ENCODE measurements around the gene GPR89A.
"Not testable (repeated sequence)": the region's sequence is repeated elsewhere in the genome, so short reads cannot be mapped to it uniquely, and the experiment has no call there.

The GPR89A gene

DNA sequence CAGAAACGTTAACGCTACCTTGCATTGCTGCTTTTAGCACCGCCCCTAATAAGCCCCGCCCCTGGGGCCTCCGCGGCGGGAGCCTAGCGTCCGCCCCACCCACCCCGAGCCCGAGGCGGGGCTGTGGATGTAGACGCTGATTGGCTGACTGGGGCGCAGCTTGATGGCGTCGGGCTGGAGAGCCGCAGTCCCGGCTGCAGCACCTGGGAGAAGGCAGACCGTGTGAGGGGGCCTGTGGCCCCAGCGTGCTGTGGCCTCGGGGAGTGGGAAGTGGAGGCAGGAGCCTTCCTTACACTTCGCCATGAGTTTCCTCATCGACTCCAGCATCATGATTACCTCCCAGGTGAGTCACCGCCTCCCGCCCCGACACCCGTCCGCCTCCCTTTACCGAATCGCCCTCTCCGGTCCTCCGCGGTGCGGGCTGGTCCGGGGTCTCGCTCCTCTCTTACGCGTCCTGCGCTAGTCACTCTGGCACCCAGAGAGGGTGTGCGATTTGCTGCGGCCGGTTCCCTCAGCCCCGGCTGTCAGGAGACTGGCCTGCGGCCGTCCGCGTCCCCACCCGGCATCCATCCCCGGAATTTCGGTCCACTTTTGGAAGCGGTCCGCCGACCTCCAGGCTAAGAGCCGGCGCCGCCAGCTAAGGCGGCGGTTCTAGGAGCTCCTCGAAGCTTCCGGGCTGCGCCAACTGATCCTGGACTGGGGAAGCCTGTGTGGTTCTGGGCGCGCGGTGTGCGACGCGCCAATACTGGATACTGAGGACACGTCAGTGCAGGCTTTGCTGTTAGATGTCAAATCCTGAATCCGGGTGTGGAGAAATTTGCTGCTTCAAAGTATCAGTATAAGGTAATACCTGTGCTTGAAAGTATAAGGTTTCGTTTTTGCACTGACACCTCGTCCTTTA lies at the start of gene GPR89A:
Gene GPR89A, plus strand, starts transcription at position 156 of the 901 bp plus-strand sequence. Its CDS starts 146 bp downstream, at position 302.
- H3K4me1 ChIP-seq (ENCODE audit: control insufficient read depth, insufficient read depth, low read length); H3K27me3 ChIP-seq (ENCODE audit: control insufficient read depth, insufficient read depth, low read length); H3K9me3 ChIP-seq (ENCODE audit: control insufficient read depth, low read length); H3K36me3 ChIP-seq (ENCODE audit: control insufficient read depth, insufficient read depth, low read length): not testable (repeated sequence)
- H3K4me3 ChIP-seq (ENCODE audit: low read length), result peak within 1 kb of the TSS; percentile 19
- peak within 1 kb of the TSS; percentile 76 for H3K9ac ChIP-seq (ENCODE audit: low read length)

DNA sequence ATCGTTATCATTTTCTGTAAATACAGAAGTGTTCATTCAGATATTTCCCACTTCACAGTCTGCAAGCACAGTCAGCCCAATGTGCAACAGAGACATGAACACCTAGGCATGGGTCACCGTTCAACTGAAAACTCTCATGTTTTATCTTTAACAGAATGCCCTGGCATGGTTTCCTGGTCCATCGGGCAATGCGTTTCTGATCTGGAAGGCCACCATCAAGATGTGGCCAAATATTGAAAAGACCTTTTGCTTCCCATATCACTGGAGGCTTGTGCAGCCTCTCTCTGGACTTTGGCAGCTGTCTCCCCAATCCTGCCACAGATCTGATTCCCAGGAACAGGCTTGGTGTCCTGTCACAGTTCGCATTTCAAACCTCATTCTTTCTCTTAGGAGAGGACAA lies 21.0 kb upstream of the GPR89A start:
- not testable (repeated sequence) for H3K27me3 ChIP-seq (ENCODE audit: control insufficient read depth, insufficient read depth, low read length); H3K4me1 ChIP-seq (ENCODE audit: control insufficient read depth, insufficient read depth, low read length); H3K4me3 ChIP-seq (ENCODE audit: low read length); H3K36me3 ChIP-seq (ENCODE audit: control insufficient read depth, insufficient read depth, low read length); H3K9ac ChIP-seq (ENCODE audit: low read length); H3K9me3 ChIP-seq (ENCODE audit: control insufficient read depth, low read length)

DNA sequence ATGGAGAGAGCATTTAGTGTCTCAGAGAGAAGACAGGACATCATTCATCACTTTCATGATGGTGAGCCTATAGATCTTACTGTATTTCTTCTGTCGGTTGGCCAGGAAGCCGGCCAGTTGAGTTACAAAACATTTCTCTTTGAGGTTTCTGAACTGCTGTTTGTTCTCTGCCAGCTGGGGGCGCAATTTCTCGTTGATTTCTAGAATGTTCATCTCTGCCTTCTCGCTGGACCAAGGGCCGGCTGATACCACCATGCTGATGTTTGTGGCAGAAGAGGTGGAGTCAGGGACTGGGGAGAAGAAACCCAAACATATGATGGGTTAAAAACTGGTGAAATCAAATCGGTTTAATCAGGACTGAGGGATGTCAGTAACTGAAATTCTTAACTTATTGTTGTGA lies 17.0 kb upstream of the GPR89A start:
- not testable (repeated sequence) for H3K4me1 ChIP-seq (ENCODE audit: control insufficient read depth, insufficient read depth, low read length); H3K4me3 ChIP-seq (ENCODE audit: low read length); H3K9ac ChIP-seq (ENCODE audit: low read length); H3K9me3 ChIP-seq (ENCODE audit: control insufficient read depth, low read length); H3K27me3 ChIP-seq (ENCODE audit: control insufficient read depth, insufficient read depth, low read length); H3K36me3 ChIP-seq (ENCODE audit: control insufficient read depth, insufficient read depth, low read length)

DNA sequence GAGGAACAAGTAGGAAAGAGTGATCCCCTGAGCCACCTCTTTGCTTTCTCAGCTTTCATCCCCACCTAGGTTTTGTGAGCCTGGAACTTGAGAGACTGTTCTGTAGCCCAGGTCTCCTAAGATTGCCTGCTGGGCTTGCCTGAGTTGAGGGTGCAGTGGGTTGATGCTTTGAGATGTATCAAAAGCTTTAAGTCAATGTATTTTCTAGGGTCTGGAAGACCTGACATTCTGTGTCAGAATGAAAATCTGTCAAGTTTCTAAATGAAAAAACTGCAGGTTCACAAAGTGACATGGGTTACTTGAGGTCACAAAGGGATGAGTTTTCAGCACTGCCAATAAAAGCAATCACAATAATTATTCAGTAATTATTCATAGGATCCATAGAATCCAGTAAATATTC lies 15.4 kb upstream of the GPR89A start:
- not testable (repeated sequence) for H3K27me3 ChIP-seq (ENCODE audit: control insufficient read depth, insufficient read depth, low read length); H3K9me3 ChIP-seq (ENCODE audit: control insufficient read depth, low read length); H3K4me3 ChIP-seq (ENCODE audit: low read length); H3K9ac ChIP-seq (ENCODE audit: low read length); H3K36me3 ChIP-seq (ENCODE audit: control insufficient read depth, insufficient read depth, low read length); H3K4me1 ChIP-seq (ENCODE audit: control insufficient read depth, insufficient read depth, low read length)

DNA sequence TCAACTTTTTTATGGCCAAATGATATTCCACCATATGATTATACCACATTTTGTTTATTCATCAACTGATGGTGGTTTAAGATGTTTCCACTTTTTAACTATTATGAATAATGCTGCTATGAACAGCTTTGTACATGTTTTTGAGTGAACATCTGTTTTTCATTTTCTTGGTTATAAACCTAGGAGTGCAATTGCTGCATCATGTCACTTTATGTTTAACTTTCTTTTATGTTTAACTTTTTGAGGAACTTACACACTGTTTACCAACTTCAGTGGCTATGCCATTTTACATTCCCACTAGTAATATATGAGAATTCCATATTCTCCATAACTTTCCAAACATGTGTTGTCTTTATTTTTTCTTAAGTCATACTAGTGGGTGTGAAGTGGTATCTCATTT lies 12.4 kb upstream of the GPR89A start:
- H3K4me1 ChIP-seq (ENCODE audit: control insufficient read depth, insufficient read depth, low read length); H3K9ac ChIP-seq (ENCODE audit: low read length); H3K4me3 ChIP-seq (ENCODE audit: low read length); H3K9me3 ChIP-seq (ENCODE audit: control insufficient read depth, low read length); H3K27me3 ChIP-seq (ENCODE audit: control insufficient read depth, insufficient read depth, low read length); H3K36me3 ChIP-seq (ENCODE audit: control insufficient read depth, insufficient read depth, low read length): not testable (repeated sequence)

DNA sequence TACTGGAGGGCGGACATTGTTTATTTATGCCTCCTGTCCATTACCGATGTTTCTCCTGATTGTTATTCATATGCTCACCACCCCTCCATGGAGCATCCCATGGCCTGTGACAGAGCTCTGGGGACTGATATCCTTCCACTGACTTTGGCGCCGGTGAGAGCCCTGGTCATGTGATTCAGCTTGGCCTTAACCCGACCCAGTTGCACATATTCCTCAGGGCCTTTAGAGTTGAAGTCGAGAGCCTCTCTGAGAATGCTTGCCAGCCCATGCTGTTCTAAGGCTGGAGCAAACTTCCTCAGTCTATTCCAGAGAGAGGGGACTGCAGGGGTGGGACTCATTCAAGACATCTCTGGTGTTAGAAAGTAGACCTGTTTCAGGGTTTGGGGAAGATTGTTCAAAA lies 11.6 kb upstream of the GPR89A start:
- H3K27me3 ChIP-seq (ENCODE audit: control insufficient read depth, insufficient read depth, low read length); H3K36me3 ChIP-seq (ENCODE audit: control insufficient read depth, insufficient read depth, low read length); H3K4me3 ChIP-seq (ENCODE audit: low read length); H3K9me3 ChIP-seq (ENCODE audit: control insufficient read depth, low read length); H3K4me1 ChIP-seq (ENCODE audit: control insufficient read depth, insufficient read depth, low read length); H3K9ac ChIP-seq (ENCODE audit: low read length): not testable (repeated sequence)

DNA sequence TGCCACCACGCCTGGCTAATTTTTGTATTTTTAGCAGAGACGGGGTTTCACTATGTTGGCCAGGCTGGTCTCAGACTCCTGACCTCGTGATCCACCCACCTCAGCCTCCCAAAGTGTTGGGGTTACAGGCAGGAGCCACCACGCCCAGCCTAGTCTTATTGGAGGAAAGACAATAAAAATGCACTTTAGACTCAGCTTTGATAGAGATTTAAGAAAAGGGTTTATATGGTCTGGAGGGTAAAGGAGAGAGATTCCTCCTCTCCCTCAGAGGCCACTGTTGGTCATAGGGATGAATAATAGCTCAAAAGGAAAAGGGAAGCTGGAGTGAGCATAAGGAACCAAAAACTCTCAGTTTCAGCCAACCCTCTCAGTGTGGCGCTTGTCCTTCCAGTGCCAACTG lies 8.4 kb upstream of the GPR89A start:
- H3K4me3 ChIP-seq (ENCODE audit: low read length); H3K9ac ChIP-seq (ENCODE audit: low read length); H3K9me3 ChIP-seq (ENCODE audit: control insufficient read depth, low read length); H3K27me3 ChIP-seq (ENCODE audit: control insufficient read depth, insufficient read depth, low read length); H3K36me3 ChIP-seq (ENCODE audit: control insufficient read depth, insufficient read depth, low read length); H3K4me1 ChIP-seq (ENCODE audit: control insufficient read depth, insufficient read depth, low read length): not testable (repeated sequence)

DNA sequence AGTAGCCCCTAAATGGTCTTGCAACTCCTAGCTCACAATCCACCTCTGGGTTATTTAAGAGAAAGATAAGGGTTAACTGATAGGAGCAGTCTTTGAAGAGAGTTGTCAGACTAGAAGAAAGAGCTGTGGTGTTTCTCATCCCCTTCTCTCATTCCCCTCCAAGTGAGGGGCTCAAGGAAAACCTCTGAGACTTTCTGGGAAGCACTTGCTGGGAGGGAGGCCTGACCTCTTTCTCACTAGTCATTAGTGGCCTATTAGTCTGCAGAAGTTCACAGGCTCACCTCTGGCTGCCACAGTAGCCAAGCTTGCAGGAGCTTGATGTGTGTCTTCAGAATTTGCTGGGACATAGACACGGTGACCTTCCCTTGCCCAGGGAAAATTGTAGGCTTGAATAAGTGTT lies 6.2 kb upstream of the GPR89A start:
- Histone ChIP-seq H3K4me3 (ENCODE audit: low read length) (no peak overlapping the region), H3K36me3 (ENCODE audit: control insufficient read depth, insufficient read depth, low read length) (no peaks in the 10 kb centered on the region), H3K27me3 (ENCODE audit: control insufficient read depth, insufficient read depth, low read length) (no peaks in the 10 kb centered on the region), H3K9ac (ENCODE audit: low read length) (no peak overlapping the region), H3K9me3 (ENCODE audit: control insufficient read depth, low read length) (no peaks in the 10 kb centered on the region), H3K4me1 (ENCODE audit: control insufficient read depth, insufficient read depth, low read length) (no peaks in the 10 kb centered on the region)

DNA sequence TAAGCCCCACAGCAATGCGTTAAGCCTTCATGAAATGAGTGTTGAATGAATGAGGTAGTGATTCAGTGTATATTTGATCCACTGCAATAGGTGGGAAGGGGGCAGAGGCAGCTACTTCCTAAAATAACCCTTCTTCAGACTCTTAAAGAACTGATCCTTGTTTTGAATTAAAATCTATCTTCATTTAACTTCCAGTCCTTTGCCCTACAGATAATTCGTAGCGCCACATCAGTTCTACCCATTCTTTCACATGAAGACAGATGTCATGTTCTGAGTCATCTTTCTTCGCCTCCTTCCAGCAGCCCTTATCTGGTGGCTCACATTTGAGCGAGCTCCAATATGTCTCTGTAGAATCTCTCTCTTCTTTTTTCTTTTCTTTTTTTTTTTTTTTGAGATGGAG lies 948 bp upstream of the GPR89A start:
- not testable (repeated sequence) for H3K27me3 ChIP-seq (ENCODE audit: control insufficient read depth, insufficient read depth, low read length); H3K4me1 ChIP-seq (ENCODE audit: control insufficient read depth, insufficient read depth, low read length); H3K9me3 ChIP-seq (ENCODE audit: control insufficient read depth, low read length); H3K36me3 ChIP-seq (ENCODE audit: control insufficient read depth, insufficient read depth, low read length); H3K9ac ChIP-seq (ENCODE audit: low read length); H3K4me3 ChIP-seq (ENCODE audit: low read length)

DNA sequence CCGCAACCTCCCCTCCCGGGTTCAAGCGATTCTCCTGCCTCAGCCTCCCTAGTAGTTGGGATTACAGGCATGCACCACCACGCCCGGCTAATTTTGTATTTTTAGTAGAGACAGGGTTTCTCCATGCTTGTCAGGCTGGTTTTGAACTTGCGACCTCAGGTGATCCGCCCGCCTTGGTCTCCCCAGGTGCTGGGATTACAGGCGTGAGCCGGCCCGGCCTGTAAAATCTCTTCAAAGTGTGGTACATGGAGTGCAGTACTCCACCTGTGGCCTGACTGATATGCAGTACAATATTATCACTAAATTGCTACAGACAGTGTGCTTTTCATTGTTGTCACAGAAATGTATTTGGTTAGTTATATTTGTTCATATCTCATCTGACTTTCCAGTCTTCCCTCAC lies 499 bp upstream of the GPR89A start:
- not testable (repeated sequence) for H3K36me3 ChIP-seq (ENCODE audit: control insufficient read depth, insufficient read depth, low read length); H3K4me1 ChIP-seq (ENCODE audit: control insufficient read depth, insufficient read depth, low read length); H3K27me3 ChIP-seq (ENCODE audit: control insufficient read depth, insufficient read depth, low read length); H3K9me3 ChIP-seq (ENCODE audit: control insufficient read depth, low read length); H3K9ac ChIP-seq (ENCODE audit: low read length); H3K4me3 ChIP-seq (ENCODE audit: low read length)

DNA sequence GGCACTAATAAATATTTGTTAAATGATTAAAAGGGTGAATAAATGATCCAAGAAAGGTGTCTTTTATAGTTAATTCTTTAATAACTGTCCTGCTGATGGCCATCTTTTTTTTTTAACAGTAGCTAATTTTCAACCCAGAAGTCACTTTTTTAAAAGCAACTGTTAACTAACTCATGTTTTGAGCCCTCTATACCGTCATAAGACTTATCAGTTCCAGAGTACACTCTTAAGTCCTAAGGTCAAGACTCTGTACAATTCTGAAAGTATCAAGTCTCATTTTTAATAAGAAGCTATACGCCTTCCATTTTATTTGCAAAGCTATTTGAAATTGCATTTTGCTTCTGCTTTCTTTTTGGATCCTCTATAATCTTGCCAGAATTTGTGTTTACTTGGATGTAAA lies 3.0 kb downstream of the GPR89A start:
- H3K27me3 ChIP-seq (ENCODE audit: control insufficient read depth, insufficient read depth, low read length); H3K36me3 ChIP-seq (ENCODE audit: control insufficient read depth, insufficient read depth, low read length); H3K4me3 ChIP-seq (ENCODE audit: low read length); H3K9ac ChIP-seq (ENCODE audit: low read length); H3K9me3 ChIP-seq (ENCODE audit: control insufficient read depth, low read length); H3K4me1 ChIP-seq (ENCODE audit: control insufficient read depth, insufficient read depth, low read length): not testable (repeated sequence)

DNA sequence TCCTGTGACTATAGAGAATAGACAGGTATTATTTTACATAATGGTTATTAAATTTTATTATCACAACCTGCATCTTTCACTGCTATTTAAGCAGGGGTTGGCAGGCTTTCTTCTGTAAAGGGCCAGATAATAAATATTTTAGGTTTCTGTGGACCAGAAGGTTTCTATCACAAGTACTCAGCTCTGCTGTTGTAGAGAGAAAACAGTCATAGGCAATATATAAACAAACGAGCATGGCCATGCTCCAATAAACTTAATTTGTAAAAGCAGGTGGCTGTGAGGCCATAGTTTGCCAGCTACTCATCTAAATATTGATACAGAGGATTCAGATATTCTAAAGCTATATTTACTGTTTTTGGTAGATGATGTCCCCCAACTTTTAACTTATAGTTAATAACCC lies 12.3 kb downstream of the GPR89A start:
- H3K9me3 ChIP-seq (ENCODE audit: control insufficient read depth, low read length); H3K4me1 ChIP-seq (ENCODE audit: control insufficient read depth, insufficient read depth, low read length); H3K27me3 ChIP-seq (ENCODE audit: control insufficient read depth, insufficient read depth, low read length); H3K36me3 ChIP-seq (ENCODE audit: control insufficient read depth, insufficient read depth, low read length); H3K4me3 ChIP-seq (ENCODE audit: low read length); H3K9ac ChIP-seq (ENCODE audit: low read length): not testable (repeated sequence)

DNA sequence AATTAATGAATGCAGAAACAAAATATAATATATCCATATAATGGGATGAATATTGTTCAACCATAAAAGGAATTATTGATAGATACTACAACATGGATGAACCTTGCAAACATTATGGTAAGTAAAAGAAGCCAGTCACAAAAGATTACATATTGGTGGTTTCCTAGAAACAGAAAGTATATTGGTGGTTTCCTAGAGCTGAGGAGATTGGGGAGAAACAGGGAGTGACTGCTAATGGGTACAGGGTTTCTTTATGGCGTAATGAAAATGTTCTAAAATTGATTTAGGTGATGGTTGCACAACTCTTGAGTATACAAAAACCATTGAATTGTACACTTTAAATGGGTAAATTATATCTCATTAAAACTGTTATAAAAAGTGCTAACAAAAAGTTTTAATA lies 14.4 kb downstream of the GPR89A start:
- not testable (repeated sequence) for H3K27me3 ChIP-seq (ENCODE audit: control insufficient read depth, insufficient read depth, low read length); H3K9ac ChIP-seq (ENCODE audit: low read length); H3K9me3 ChIP-seq (ENCODE audit: control insufficient read depth, low read length); H3K4me3 ChIP-seq (ENCODE audit: low read length); H3K36me3 ChIP-seq (ENCODE audit: control insufficient read depth, insufficient read depth, low read length); H3K4me1 ChIP-seq (ENCODE audit: control insufficient read depth, insufficient read depth, low read length)

Data from mucosa of stomach (tissue), 1 donor.